K562 (cell line): ENCODE results near the gene TRMT2A. TPM values are rescaled to one million over a fixed set of nuclear protein-coding genes. Genes with fewer than 3 reads are reported as not detected.

Source experiments
- ATAC-seq: fragments of 200-7000 bp; cut with Tn5 transposase; 3 replicates; pipeline ENCODE4 v1.9.1; 2020; ENCODE audit warnings: moderate library complexity
- BruUV-seq: library from RNA; stranded (reverse); fragments of 400-500 nt; replicated peaks from 2 replicates; lab custom pipeline; 2021; lab: Mats Ljungman, UMichigan
- CTCF ChIA-PET: fragments of 300-600 bp; formaldehyde crosslinking; extraction: SDS; loops from one replicate; lab custom pipeline; 2021; ENCODE audit warnings: low intra/inter-chr PET ratio; lab: Yijun Ruan, JAX
- POLR2A ChIA-PET: fragments of 300-600, 350-650 bp; sonication (Branson Sonifier 250); formaldehyde crosslinking; extraction: SDS; loops from one replicate; lab custom pipeline; 2021; ENCODE audit warnings: antibody characterized with exemption, inconsistent platforms; lab: Yijun Ruan, JAX
- DNase-seq, 4 experiments: peaks; one replicate each; pipeline versions ENCODE4 v3.0.0 to v3.0.0-alpha.2; 2011 to 2018; ENCODE audit warnings: low spot score in 3 of 4, mixed read lengths in 3 of 4; ENCODE audit errors: extremely low read depth in 1 of 4
- FAIRE-seq: peaks from 2 replicates; lab custom pipeline; 2011; peaks lifted over from hg19 to GRCh38; lab: Jason Lieb, UNC
- H2AFZ ChIP-seq: 2 replicates; pipeline ENCODE4 v1.6.0; 2011; ENCODE audit warnings: low read depth, low read length, control low read depth, inconsistent platforms
- H3K27ac ChIP-seq: fragments of 200-600 bp; 3 replicates; pipeline ENCODE4 v1.8.0; 2011; ENCODE audit warnings: low read depth, mild to moderate bottlenecking, control low read depth, inconsistent platforms, low read length, moderate library complexity, mixed read lengths; ENCODE audit errors: extremely low read depth
- H3K27me3 ChIP-seq, 2 experiments: fragments of 300-600 bp in 1 of 2; 2 replicates in 1 of 2; 3 replicates in 1 of 2; pipeline versions ENCODE4 v1.6.0 to v1.8.0; 2011; ENCODE audit warnings: inconsistent platforms in 2 of 2, low read length in 2 of 2, mild to moderate bottlenecking in 1 of 2, mixed read lengths in 1 of 2, moderate library complexity in 1 of 2; ENCODE audit not compliant: control insufficient read depth in 2 of 2, insufficient read depth in 2 of 2
- H3K36me3 ChIP-seq: fragments of 300-600 bp; 3 replicates; pipeline ENCODE4 v1.8.0; 2011; ENCODE audit warnings: mild to moderate bottlenecking, low read length, inconsistent platforms; ENCODE audit not compliant: control insufficient read depth, insufficient read depth
- H3K4me1 ChIP-seq, 2 experiments: fragments of 200-600 bp in 1 of 2; replicated peaks in 1 of 2; 2 replicates in 1 of 2; 3 replicates in 1 of 2; pipeline versions ENCODE4 v1.5.1 to v1.8.0; 2011; ENCODE audit warnings: inconsistent platforms in 2 of 2, low read length in 2 of 2, mild to moderate bottlenecking in 1 of 2, mixed read lengths in 1 of 2, moderate library complexity in 1 of 2; ENCODE audit not compliant: control insufficient read depth in 2 of 2, insufficient read depth in 2 of 2
- H3K4me2 ChIP-seq: 2 replicates; pipeline ENCODE4 v1.6.1; 2011; ENCODE audit warnings: low read length, control low read depth, inconsistent platforms, mixed read lengths; ENCODE audit not compliant: insufficient read depth
- H3K4me3 ChIP-seq: fragments of 200-600 bp; sonication (generic), shearing (Covaris generic); 2 replicates; pipeline ENCODE4 v1.5.1; 2016; ENCODE audit warnings: control low read depth, inconsistent platforms
- H3K79me2 ChIP-seq: fragments of 200-600 bp; 3 replicates; pipeline ENCODE4 v1.8.0; 2011; ENCODE audit warnings: low read length, inconsistent platforms; ENCODE audit not compliant: control insufficient read depth, insufficient read depth
- H3K9ac ChIP-seq, 2 experiments: 2 replicates each; pipeline versions ENCODE4 v1.6.0 to v1.6.1; 2011; ENCODE audit warnings: low read depth in 2 of 2, low read length in 2 of 2, control low read depth in 1 of 2, inconsistent platforms in 1 of 2, mild to moderate bottlenecking in 1 of 2, mixed read lengths in 1 of 2; ENCODE audit not compliant: insufficient read depth in 1 of 2
- H3K9me1 ChIP-seq: one replicate; pipeline ENCODE4 v1.6.0; 2011; ENCODE audit warnings: inconsistent platforms, mild to moderate bottlenecking, low read length, moderate library complexity; ENCODE audit not compliant: control insufficient read depth, insufficient read depth
- H3K9me3 ChIP-seq: replicated peaks from 2 replicates; pipeline ENCODE4 v1.5.1; 2011; ENCODE audit warnings: low read depth, low read length, inconsistent platforms; ENCODE audit not compliant: control insufficient read depth, insufficient read depth
- H4K20me1 ChIP-seq: replicated peaks from 2 replicates; pipeline ENCODE4 v1.6.1; 2011; ENCODE audit warnings: low read length, inconsistent platforms, mixed read lengths; ENCODE audit not compliant: control insufficient read depth, insufficient read depth
- BRD9 ChIP-seq: fragments of 450-650 bp; IDR thresholded peaks from 2 replicates; pipeline ENCODE4 v1.6.1; 2018; ENCODE audit warnings: low read depth; ENCODE audit not compliant: partially characterized antibody
- POLR2G ChIP-seq: fragments of 200-400 bp; formaldehyde crosslinking; IDR thresholded peaks from 2 replicates; pipeline ENCODE4 v1.6.1; 2017; ENCODE audit warnings: low read depth, mild to moderate bottlenecking, antibody characterized with exemption, low read length, moderate library complexity
- SPI1 ChIP-seq: IDR thresholded peaks from 2 replicates; pipeline ENCODE4 v1.6.1; 2011; ENCODE audit warnings: low read depth, low read length, control low read depth, borderline replicate concordance
- SUPT5H ChIP-seq: fragments of 450-650 bp; IDR thresholded peaks from 2 replicates; pipeline ENCODE4 v1.6.1; 2016
- YY1 ChIP-seq, 3 experiments: IDR thresholded peaks; 2 replicates each; pipeline ENCODE4 v1.6.1; 2011; ENCODE audit warnings: low read length in 2 of 3, mild to moderate bottlenecking in 2 of 3, moderate library complexity in 2 of 3, borderline replicate concordance in 1 of 3, control low read depth in 1 of 3, low read depth in 1 of 3; ENCODE audit not compliant: insufficient read depth in 3 of 3, insufficient replicate concordance in 2 of 3, control insufficient read depth in 1 of 3, insufficient read length in 1 of 3; ENCODE audit errors: extremely low read depth in 1 of 3
- WGBS: fragments of 100-300 bp; shearing (Covaris generic); methylation state at CpG from one replicate; pipeline ENCODE4 v1.1.6; 2016; ENCODE audit warnings: low coverage, mixed read lengths; ENCODE audit not compliant: insufficient coverage; ENCODE audit errors: missing lambda C conversion rate; 5-methylcytosine and 5-hydroxymethylcytosine counted together
- in situ Hi-C: fragments of 300-500 bp; cut with MboI; formaldehyde crosslinking; loops from 4 replicates; pipeline ENCODE4 v1.15.0; 2018; ENCODE audit warnings: inconsistent platforms, mixed read lengths
- intact Hi-C: fragments of 100-400 bp; cut with micrococcal nuclease; formaldehyde crosslinking; loops from 2 replicates; pipeline ENCODE4 v1.14.2; 2022
- polyA plus RNA-seq, 8 experiments: library from polyadenylated mRNA; depleted of rRNA in 4 of 8; stranded (reverse) in 5 of 8; unstranded in 3 of 8; fragments of >200 nt; fragmentation: Nextera tagmentation in 2 of 8; fragmentation: Illumina TruSeq in 1 of 8; extraction: Ambion mirVana in 2 of 8; extraction: Trizol in 1 of 8; gene quantifications; 2 replicates each; pipeline versions ENCODE4 v1.2.1 to v1.2.3, GENCODE V29; 2011 to 2014; ENCODE audit warnings: inconsistent platforms in 1 of 8, missing spikeins in 1 of 8
- total RNA-seq, 7 experiments: library from RNA; depleted of rRNA in 6 of 7; stranded (reverse); fragments of >200 nt in 6 of 7; fragmentation: Illumina TruSeq in 2 of 7; extraction: Trizol in 2 of 7; gene quantifications; 2 replicates each; pipeline versions ENCODE4 v1.2.1 to v1.2.3, GENCODE V29; 2011 to 2021; ENCODE audit warnings: low replicate concordance in 1 of 7
- TF ChIP-seq, protein P1 (sequence below): IDR thresholded peaks from 2 replicates; pipeline ENCODE4 v1.6.1; 2014; ENCODE audit warnings: antibody characterized with exemption

TRMT2A gene
- total and polyA plus RNA-seq, 9 of the 15 experiments (the other 6 are each of a cell fraction or from before 2014, with no cell fraction given): 1.6 to 265 (median 140) TPM

DNA sequence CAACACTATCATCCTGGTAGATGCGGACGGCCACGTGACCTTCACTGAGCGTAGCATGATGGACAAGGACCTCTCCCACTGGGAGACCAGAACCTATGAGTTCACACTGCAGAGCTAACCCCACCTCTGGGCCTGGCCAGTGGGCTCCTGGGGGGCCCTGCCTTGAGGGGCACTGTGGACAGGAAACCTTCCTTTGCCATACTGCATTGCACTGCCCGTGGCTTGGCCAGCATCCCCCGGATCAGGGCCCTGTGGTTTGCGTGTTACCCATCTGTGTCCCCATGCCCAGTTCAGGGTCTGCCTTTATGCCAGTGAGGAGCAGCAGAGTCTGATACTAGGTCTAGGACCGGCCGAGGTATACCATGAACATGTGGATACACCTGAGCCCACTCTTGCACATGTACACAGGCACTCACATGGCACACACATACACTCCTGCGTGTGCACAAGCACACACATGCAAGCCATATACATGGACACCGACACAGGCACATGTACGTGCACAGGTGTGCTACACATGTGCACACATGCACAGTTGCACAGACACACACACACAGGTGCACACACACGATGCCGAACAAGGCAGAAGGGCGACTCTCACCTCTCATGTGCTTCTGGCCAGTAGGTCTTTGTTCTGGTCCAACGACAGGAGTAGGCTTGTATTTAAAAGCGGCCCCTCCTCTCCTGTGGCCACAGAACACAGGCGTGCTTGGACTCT is 52.3 kb downstream of the TRMT2A start (continued):
- TF ChIP-seq, protein P1, sequence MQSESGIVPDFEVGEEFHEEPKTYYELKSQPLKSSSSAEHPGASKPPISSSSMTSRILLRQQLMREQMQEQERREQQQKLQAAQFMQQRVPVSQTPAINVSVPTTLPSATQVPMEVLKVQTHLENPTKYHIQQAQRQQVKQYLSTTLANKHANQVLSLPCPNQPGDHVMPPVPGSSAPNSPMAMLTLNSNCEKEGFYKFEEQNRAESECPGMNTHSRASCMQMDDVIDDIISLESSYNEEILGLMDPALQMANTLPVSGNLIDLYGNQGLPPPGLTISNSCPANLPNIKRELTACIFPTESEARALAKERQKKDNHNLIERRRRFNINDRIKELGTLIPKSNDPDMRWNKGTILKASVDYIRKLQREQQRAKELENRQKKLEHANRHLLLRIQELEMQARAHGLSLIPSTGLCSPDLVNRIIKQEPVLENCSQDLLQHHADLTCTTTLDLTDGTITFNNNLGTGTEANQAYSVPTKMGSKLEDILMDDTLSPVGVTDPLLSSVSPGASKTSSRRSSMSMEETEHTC: no peak
- peak; percentile 45; the same call in 1 of the 2 replicates for TF ChIP-seq SUPT5H

DNA sequence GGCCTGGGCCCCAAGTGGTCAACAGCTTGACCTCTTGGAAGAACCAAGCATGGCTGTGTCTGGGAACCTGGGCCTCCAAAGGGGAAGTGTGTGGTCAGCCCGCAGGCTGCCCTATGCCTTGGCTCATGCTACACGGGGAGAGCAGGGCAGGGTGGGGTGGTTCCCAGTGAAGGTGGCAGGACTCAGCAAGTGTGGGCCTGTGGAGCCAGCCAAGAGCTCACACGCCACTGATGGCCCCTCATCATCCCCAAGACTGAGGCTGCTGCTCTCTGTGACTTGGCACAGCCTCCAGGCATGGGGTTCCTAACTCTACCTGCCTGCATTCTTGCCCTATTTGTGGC is 52.9 kb downstream of the TRMT2A start:
- no peak for DNase-seq
- Histone ChIP-seq H3K9me1 (peaks cover 20% of the 10 kb centered on the region), H4K20me1 (peaks cover 22% of the 10 kb centered on the region; the same call in 1 of the 2 replicates), H3K4me2 (no peak overlapping the region), H3K4me3 (no peak overlapping the region), H3K79me2 (peaks cover 16% of the 10 kb centered on the region; the same call in 2 of the 3 replicates), H3K27ac (no peak overlapping the region), H3K36me3 (peaks cover 48% of the 10 kb centered on the region), H3K9ac (peak overlapping the region in 1 of 2 experiments; percentile 59; a peak in 2 of 4 replicates), H2AFZ (no peak overlapping the region), H3K27me3 (no peaks in the 10 kb centered on the region), H3K9me3 (no peaks in the 10 kb centered on the region), H3K4me1 (peaks cover 12 to 62% of the 10 kb centered on the region in 2 experiments)
- no TSS peak for BruUV-seq
- ChIA-PET POLR2A (interaction anchor here (0.6 to 2.0 kb wide), 5 partner anchors 12 to 461 kb away, joined by 3 to 5 read pairs (median 4); no protein-coding TSS in a partner anchor), CTCF (no interaction called here)
- intact Hi-C loops: no loop called here
- ATAC-seq: no peak
- no peak for FAIRE-seq
- no peak for TF ChIP-seq BRD9
- TF ChIP-seq SPI1: peak; percentile 42; the same call in 1 of the 2 replicates
- TF ChIP-seq POLR2G: 0 out of 2 replicates have a peak, but pooled peaks have one; percentile 5
- peak in 1 of 3 experiments; percentile 6 for TF ChIP-seq YY1 (IDR thresholded peaks at IDR 0.05; ENCODE audit: borderline replicate concordance in 1 of 3, control insufficient read depth in 1 of 3, extremely low read depth in 1 of 3, insufficient read depth in 3 of 3, insufficient read length in 1 of 3, insufficient replicate concordance in 2 of 3, low read depth in 1 of 3, low read length in 2 of 3)
- 86% methylated on average over 3 of the region's 3 CpGs for WGBS
- in situ Hi-C loops: no loop called here
